22Rv1 (cell line): ENCODE data around the gene ACOT7.

ENCODE experiments used
- CTCF ChIP-seq: fragments of 450-650 bp; IDR thresholded peaks from 2 replicates; pipeline ENCODE4 v1.5.1; 2017; ENCODE audit warnings: mild to moderate bottlenecking
- ZFX ChIP-seq: fragments of 450-650 bp; IDR thresholded peaks from 2 replicates; pipeline ENCODE4 v1.6.1; 2017; ENCODE audit warnings: antibody characterized with exemption, borderline replicate concordance

- no peak for TF ChIP-seq CTCF
- TF ChIP-seq ZFX, result no peak
Measured at GRCh38 chr1:6345009-6345408, 48.6 kb downstream of the ACOT7 start.
